K562 (cell line): ENCODE results near the gene MLYCD. TPM values are rescaled to one million over a fixed set of nuclear protein-coding genes. Genes with fewer than 3 reads are reported as not detected.

Experiments used
- CBFA2T2 ChIP-seq: fragments of 450-650 bp; conservative IDR thresholded peaks from 2 replicates; pipeline ENCODE4 v1.6.1; 2017; ENCODE audit warnings: mild to moderate bottlenecking
- HNRNPLL ChIP-seq: fragments of 200-400 bp; formaldehyde crosslinking; IDR thresholded peaks from 2 replicates; pipeline ENCODE4 v1.6.1; 2017; ENCODE audit warnings: low read length, low read depth, mild to moderate bottlenecking; ENCODE audit not compliant: poor library complexity, severe bottlenecking
- MEF2A ChIP-seq: IDR thresholded peaks from 2 replicates; pipeline ENCODE4 v1.6.1; 2011; ENCODE audit warnings: low read depth, mild to moderate bottlenecking, low read length, moderate library complexity; ENCODE audit not compliant: control insufficient read depth
- TOE1 ChIP-seq, 2 experiments: fragments of 450-650 bp in 1 of 2; sonication (generic) in 1 of 2; formaldehyde crosslinking in 1 of 2; IDR thresholded peaks; 2 replicates each; pipeline versions ENCODE4 v1.7.1 to v1.8.0; 2016 to 2022; ENCODE audit warnings: borderline replicate concordance in 2 of 2, mild to moderate bottlenecking in 2 of 2, antibody characterized with exemption in 1 of 2, inconsistent platforms in 1 of 2, low read depth in 1 of 2, missing genetic modification reagents in 1 of 2, moderate library complexity in 1 of 2
- ZBTB7A ChIP-seq: IDR thresholded peaks from 2 replicates; pipeline ENCODE4 v1.6.1; 2011; ENCODE audit warnings: low read depth, mild to moderate bottlenecking, low read length, moderate library complexity, borderline replicate concordance; ENCODE audit not compliant: control insufficient read depth
- ZFP36 ChIP-seq: fragments of 150-350 bp; IDR thresholded peaks from 2 replicates; pipeline ENCODE4 v1.6.1; 2018; ENCODE audit warnings: low read length, low read depth; ENCODE audit not compliant: partially characterized antibody
- ZNF121 ChIP-seq: sonication (generic); formaldehyde crosslinking; conservative IDR thresholded peaks from 2 replicates; pipeline ENCODE4 v1.8.0; 2022; ENCODE audit warnings: missing genetic modification reagents
- ZNF274 ChIP-seq: IDR thresholded peaks from 2 replicates; pipeline ENCODE4 v1.6.1; 2011; ENCODE audit warnings: low read depth, mild to moderate bottlenecking, low read length, moderate library complexity, borderline replicate concordance
- ZNF830 ChIP-seq: fragments of 250-450 bp; sonication (Bioruptor Pico); IDR thresholded peaks from 2 replicates; pipeline ENCODE4 v1.5.0; 2021; ENCODE audit warnings: mild to moderate bottlenecking
- polyA plus RNA-seq, 8 experiments: library from polyadenylated mRNA; depleted of rRNA in 4 of 8; stranded (reverse) in 5 of 8; unstranded in 3 of 8; fragments of >200 nt; fragmentation: Nextera tagmentation in 2 of 8; fragmentation: Illumina TruSeq in 1 of 8; extraction: Ambion mirVana in 2 of 8; extraction: Trizol in 1 of 8; gene quantifications; 2 replicates each; pipeline versions ENCODE4 v1.2.1 to v1.2.3, GENCODE V29; 2011 to 2014; ENCODE audit warnings: inconsistent platforms in 1 of 8, missing spikeins in 1 of 8
- total RNA-seq, 7 experiments: library from RNA; depleted of rRNA in 6 of 7; stranded (reverse); fragments of >200 nt in 6 of 7; fragmentation: Illumina TruSeq in 2 of 7; extraction: Trizol in 2 of 7; gene quantifications; 2 replicates each; pipeline versions ENCODE4 v1.2.1 to v1.2.3, GENCODE V29; 2011 to 2021; ENCODE audit warnings: low replicate concordance in 1 of 7
- TF ChIP-seq, protein P1 (sequence below): sonication (generic); formaldehyde crosslinking; IDR thresholded peaks from 2 replicates; pipeline ENCODE4 v1.9.0; 2022; ENCODE audit warnings: mild to moderate bottlenecking, missing genetic modification reagents
- TF ChIP-seq, protein P2 (sequence below), 2 experiments: fragments of 450-650 bp; formaldehyde crosslinking in 1 of 2; IDR thresholded peaks; 2 replicates each; pipeline versions ENCODE4 v1.4.0 to v1.6.1; 2014 to 2020; ENCODE audit warnings: mild to moderate bottlenecking in 2 of 2, borderline replicate concordance in 1 of 2, low read depth in 1 of 2

The MLYCD gene
- total and polyA plus RNA-seq, 9 of the 15 experiments (the other 6 are each of a cell fraction or from before 2014, with no cell fraction given), result 0.15 to 2.0 (median 1.0) TPM

DNA sequence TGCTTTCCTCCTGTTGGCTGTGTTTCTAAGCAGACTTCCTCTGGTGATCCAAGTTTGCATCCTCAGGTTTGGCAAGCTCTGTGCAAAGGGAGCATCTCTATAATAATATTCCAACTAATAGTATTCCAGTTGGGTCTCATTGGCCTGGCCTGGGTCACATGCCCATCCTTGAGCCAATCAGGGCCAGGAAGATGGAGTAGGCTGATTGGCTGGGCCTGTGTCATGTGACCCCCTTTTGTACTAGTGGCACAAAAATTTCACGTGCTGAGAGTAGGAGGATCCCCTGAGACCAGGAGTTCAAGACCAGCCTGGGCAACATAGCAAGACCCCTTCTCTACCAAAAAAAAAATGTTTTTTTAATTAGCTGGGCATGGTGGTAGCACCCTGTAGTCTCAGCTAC is 35.2 kb upstream of the MLYCD start (continued):
- peak; percentile 42 for TF ChIP-seq CBFA2T2
- no peak for TF ChIP-seq HNRNPLL
- TF ChIP-seq TOE1 (IDR thresholded peaks at IDR 0.05; ENCODE audit: borderline replicate concordance), result 0 out of 2 replicates have a peak, but pooled peaks have one; percentile 60
- no peak for TF ChIP-seq TOE1 (CRISPR knock-in tag; IDR thresholded peaks at IDR 0.05; ENCODE audit: borderline replicate concordance, low read depth)
- TF ChIP-seq, protein P1, sequence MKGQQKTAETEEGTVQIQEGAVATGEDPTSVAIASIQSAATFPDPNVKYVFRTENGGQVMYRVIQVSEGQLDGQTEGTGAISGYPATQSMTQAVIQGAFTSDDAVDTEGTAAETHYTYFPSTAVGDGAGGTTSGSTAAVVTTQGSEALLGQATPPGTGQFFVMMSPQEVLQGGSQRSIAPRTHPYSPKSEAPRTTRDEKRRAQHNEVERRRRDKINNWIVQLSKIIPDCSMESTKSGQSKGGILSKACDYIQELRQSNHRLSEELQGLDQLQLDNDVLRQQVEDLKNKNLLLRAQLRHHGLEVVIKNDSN (CRISPR knock-in tag), result peak; percentile 88
- no peak for TF ChIP-seq ZFP36
- no peak for TF ChIP-seq ZNF830 (CRISPR knock-in tag)
- TF ChIP-seq ZNF121 (CRISPR knock-in tag), result peak; percentile 54; the same call in 1 of the 2 replicates
- no peak for TF ChIP-seq ZBTB7A
- TF ChIP-seq MEF2A, result no peak
- TF ChIP-seq, protein P2, sequence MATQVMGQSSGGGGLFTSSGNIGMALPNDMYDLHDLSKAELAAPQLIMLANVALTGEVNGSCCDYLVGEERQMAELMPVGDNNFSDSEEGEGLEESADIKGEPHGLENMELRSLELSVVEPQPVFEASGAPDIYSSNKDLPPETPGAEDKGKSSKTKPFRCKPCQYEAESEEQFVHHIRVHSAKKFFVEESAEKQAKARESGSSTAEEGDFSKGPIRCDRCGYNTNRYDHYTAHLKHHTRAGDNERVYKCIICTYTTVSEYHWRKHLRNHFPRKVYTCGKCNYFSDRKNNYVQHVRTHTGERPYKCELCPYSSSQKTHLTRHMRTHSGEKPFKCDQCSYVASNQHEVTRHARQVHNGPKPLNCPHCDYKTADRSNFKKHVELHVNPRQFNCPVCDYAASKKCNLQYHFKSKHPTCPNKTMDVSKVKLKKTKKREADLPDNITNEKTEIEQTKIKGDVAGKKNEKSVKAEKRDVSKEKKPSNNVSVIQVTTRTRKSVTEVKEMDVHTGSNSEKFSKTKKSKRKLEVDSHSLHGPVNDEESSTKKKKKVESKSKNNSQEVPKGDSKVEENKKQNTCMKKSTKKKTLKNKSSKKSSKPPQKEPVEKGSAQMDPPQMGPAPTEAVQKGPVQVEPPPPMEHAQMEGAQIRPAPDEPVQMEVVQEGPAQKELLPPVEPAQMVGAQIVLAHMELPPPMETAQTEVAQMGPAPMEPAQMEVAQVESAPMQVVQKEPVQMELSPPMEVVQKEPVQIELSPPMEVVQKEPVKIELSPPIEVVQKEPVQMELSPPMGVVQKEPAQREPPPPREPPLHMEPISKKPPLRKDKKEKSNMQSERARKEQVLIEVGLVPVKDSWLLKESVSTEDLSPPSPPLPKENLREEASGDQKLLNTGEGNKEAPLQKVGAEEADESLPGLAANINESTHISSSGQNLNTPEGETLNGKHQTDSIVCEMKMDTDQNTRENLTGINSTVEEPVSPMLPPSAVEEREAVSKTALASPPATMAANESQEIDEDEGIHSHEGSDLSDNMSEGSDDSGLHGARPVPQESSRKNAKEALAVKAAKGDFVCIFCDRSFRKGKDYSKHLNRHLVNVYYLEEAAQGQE (IDR thresholded peaks at IDR 0.05; ENCODE audit: borderline replicate concordance), result 0 out of 2 replicates have a peak, but pooled peaks have one; percentile 22
- TF ChIP-seq, protein P2 (CRISPR knock-in tag; IDR thresholded peaks at IDR 0.05; ENCODE audit: low read depth), result no peak
- no peak for TF ChIP-seq ZNF274
